HS-5 (cell line): ENCODE measurements around the gene IL13.
"Not testable (repeated sequence)": the region's sequence is repeated elsewhere in the genome, so short reads cannot be mapped to it uniquely, and the experiment has no call there.

Experiments
- DNase-seq: peaks from one replicate; pipeline ENCODE4 v3.0.0-alpha.2; 2012; ENCODE audit warnings: low read depth

Gene IL13

GRCh38 chr5:132657676-132658380 lies at the start of gene IL13:
Gene IL13 (plus strand): TSS chr5:132658173. CDS start chr5:132658187, 14 bp downstream.
- no peak for DNase-seq

DNA sequence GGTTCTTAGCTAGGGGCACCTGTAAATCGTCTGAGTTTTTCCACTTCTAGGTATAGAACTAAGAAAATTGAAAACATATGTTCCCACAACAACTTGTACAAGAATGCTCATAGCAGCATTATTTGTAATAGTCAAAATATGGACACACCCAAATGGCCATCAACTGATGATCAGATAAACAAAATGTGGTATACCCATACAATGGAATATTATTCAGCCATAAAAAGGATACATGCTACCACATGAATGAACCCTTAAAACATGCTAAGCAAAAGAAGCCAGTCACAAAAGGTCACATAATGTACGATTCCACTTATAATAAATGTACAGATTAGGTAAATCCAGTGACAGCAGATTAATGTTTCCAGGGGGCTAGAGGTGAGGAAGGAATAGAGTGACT lies 46.0 kb upstream of the IL13 start:
- no peak for DNase-seq

GRCh38 chr5:132612846-132613245 lies 45.1 kb upstream of the IL13 start:
- no peak for DNase-seq

GRCh38 chr5:132621699-132622098 lies 36.3 kb upstream of the IL13 start:
- DNase-seq, result no peak

DNA sequence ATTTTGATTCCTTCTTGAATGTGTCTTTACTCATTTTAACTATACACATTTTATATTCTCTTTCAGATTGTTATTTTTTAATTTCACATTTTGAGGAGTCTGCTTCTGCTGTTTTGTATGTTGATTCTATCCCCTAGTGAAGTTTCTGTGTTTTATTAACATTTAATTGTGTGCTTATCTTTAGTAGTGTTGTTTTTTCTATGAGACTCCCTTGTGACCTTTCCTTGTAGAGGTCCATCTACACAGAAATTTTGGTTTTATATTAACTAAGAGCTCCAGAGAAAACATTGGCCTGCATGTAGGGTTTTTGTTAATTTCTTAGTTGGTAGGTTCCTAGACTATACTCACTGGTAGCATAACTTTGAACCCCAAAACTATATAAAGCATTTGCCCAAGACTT lies 35.4 kb upstream of the IL13 start:
- DNase-seq, result no peak

DNA sequence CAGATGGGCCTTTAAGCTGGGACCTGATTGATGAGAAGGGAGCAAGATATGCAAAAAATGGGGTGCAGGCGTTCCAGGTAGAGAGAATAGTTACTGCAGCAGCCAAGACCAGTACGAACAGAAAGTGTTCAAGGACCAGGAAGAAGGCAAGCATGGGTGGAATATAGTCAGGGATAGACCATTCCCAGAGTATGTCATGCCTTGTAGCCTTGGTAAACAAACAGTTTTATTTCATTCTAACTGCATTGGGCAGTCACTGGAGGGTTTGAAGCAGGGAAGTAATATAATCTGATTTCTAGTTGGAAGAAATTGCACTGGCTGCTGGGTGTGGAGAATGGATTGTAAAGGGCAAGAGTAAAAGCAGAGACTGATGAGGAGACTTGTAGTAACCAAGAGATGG lies 30.5 kb upstream of the IL13 start:
- DNase-seq, result no peak

GRCh38 chr5:132628814-132629213 lies 29.2 kb upstream of the IL13 start:
- no peak for DNase-seq

DNA sequence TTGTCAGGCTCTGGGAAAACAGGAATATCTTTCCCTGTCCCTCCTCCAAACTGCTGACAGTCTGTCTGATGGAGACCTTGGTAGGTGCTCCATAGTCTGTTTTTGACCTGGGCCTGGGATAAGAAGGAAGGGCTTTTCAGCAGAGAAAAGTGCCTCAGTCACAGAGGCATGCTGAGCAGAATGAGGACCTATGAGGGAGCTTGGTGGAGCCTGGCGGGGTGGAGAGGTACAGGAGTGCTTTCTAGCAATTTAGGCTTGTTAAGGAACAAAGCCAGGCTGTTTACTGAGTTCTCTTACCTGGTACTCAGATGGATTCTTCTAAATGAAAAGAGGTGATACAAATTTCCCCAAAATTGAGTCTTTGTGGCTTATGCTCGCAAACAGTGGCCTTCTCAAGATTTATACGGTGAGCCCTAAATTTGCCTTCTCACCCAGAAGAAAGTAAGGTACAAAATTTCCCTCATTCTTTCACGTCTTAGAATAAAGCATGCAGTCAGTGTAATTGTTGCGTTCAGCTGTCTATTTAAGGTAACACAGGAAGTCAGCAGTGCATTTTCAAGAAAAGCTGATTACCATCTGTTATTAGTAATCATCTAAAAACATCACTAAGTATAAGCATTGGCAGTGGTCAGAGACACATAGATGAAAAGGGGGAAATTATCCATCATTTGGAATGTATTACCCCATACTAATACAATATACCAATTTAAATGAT lies 28.6 kb upstream of the IL13 start:
- DNase-seq, result no peak

GRCh38 chr5:132633587-132633986 lies 24.4 kb upstream of the IL13 start:
- DNase-seq, result not testable (repeated sequence)

- DNase-seq, result no peak
Observed at GRCh38 chr5:132635873-132636272, 22.1 kb upstream of the IL13 start.

DNA sequence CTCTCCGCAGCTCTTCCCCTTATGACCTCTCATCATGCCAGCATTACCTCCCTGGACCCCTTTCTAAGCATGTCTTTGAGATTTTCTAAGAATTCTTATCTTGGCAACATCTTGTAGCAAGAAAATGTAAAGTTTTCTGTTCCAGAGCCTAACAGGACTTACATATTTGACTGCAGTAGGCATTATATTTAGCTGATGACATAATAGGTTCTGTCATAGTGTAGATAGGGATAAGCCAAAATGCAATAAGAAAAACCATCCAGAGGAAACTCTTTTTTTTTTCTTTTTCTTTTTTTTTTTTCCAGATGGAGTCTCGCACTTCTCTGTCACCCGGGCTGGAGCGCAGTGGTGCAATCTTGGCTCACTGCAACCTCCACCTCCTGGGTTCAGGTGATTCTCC lies 20.7 kb upstream of the IL13 start:
- DNase-seq, result no peak

- DNase-seq, result no peak
Observed at GRCh38 chr5:132639706-132640130, 18.3 kb upstream of the IL13 start.

GRCh38 chr5:132640613-132641012 lies 17.4 kb upstream of the IL13 start:
- DNase-seq, result no peak

DNA sequence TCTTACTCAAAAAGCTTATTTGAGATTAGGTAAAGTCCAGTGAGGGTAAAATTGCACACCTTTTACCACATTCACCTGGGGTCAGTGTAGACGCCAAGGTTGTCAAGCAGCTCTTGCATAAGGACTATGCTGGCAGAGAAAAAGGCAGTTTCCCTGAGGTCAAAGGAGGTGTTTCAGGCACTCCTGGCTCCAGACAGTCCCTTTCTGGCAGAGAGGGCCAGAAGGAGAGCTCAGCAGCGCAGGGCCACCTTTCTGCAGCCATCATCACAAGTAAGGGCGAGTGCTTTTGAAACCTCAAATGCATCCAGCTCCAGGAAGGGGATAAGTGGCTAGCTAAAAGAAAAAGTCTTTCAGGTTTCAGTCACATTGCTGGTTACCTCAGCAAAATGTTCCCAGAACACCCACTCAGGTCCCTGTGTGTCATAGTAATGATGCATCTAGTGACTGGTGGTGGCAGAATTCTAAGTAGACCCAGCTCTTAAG lies 16.7 kb upstream of the IL13 start:
- DNase-seq, result no peak

DNA sequence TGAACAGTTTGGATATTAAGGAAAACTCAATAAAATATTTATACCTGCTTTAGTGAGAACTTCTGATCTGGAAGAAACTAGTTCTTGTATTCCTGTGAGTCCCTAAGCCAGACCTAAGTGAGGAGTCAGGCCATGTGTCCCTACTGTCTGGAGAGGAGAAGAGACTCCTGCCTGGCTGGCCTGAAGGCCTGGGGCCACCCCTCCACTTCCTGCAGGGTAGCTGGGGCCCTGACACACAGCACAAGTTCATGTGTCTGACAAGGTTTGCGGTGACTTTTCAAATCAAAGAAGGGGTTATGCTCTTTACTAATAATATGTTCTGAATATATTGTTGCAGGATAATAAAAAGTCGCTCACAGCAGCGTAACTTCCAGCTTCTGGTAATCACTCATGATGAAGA lies 16.1 kb upstream of the IL13 start:
- DNase-seq, result no peak

DNA sequence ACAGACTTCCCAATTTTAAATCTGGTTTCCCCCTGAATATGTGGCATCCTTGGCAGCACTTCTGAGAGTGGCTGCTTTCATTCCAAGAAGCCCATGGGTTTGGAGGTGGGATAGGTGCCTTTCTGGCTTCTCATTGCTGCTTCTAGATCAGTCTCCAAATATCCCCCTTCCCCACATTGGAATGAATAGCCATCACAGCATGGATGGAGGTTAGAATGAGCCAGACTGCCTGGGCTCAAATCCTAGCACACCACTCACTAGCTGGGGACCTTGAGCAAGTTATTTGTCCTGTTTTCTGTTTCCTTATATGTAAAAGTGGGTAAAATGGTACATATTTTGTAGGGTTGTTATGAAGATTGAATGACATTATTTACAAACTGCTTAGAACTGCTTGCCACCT lies 13.8 kb upstream of the IL13 start:
- no peak for DNase-seq

GRCh38 chr5:132646583-132647266 lies 11.2 kb upstream of the IL13 start:
- DNase-seq, result no peak

DNA sequence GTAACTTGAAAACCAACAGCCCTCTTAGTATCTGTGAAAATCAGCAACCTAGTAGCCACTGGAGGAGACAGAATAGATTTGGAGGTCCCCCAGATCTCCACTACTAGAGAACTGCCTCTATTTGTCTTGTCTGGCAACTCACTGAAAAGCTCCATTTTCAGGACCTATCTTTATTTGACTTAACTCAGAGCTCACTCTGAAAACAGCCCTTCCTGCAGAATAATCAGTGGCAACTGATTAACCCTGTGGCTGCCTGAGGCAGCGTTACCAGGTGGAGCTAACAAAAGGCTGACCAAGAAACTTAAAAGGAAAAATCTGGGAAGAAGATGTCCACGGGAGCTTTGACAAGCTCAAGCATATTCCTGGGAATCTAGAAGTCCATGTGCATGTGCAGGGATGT lies 10.5 kb upstream of the IL13 start:
- no peak for DNase-seq

GRCh38 chr5:132648355-132648754 lies 9.6 kb upstream of the IL13 start:
- DNase-seq, result no peak

GRCh38 chr5:132651838-132652469 lies 6.0 kb upstream of the IL13 start:
- DNase-seq, result no peak

DNA sequence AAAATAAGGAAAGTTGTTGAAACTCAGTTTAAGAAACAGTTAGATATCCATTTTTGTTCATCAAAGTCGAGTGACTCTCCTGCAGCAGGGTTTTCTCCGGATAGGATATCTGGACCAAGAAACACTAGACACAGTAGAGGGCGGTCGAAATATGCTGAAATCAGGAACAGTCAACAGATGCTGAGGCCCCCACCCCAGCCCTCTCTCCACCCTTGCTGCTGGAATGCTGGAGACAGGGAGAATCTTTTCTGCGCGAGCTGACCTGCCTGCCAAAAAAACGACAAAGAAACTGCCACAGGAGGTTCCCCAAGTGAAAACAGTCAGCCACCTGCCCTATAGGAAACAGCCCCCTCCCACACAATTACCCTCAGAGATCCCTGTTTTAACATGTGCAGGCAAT lies 4.3 kb upstream of the IL13 start:
- no peak for DNase-seq
